ENCODE data around the gene ATP6V0B.

DNA sequence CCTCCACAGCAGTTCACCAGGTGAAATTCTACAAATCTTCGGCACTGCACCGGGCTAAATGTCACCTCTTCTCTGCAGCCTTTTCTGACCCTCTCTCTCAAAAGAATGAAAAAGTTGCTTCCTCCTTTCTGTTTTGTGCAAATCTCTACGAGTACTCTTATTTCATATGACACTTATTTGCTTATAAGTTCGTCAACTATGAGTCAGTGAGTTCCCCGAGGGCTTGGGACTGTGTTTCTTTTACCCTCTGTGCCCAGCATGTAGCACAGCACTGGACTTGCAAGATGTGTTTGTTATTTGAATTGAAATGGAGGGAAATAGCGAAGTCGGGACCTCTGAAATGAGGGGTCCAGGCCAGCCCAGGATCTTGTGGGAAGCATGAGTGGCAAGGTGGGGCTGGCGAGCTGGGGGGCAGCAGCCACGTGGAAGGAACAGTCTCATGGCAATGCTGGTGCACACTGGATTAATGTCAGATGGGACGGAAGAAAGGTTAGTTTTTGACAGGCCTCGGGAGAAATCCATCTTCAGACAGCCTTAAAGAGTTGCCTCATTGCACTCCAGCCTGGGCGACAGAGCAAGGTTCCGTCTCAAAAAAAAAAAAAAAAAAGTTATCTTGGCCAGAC is 50.3 kb downstream of the ATP6V0B start:
- TF ChIP-seq EZH2 (IDR thresholded peaks at IDR 0.05; ENCODE audit: borderline replicate concordance, insufficient read depth, low read length, poor library complexity, severe bottlenecking), result no peak
- TF ChIP-seq, protein P1, sequence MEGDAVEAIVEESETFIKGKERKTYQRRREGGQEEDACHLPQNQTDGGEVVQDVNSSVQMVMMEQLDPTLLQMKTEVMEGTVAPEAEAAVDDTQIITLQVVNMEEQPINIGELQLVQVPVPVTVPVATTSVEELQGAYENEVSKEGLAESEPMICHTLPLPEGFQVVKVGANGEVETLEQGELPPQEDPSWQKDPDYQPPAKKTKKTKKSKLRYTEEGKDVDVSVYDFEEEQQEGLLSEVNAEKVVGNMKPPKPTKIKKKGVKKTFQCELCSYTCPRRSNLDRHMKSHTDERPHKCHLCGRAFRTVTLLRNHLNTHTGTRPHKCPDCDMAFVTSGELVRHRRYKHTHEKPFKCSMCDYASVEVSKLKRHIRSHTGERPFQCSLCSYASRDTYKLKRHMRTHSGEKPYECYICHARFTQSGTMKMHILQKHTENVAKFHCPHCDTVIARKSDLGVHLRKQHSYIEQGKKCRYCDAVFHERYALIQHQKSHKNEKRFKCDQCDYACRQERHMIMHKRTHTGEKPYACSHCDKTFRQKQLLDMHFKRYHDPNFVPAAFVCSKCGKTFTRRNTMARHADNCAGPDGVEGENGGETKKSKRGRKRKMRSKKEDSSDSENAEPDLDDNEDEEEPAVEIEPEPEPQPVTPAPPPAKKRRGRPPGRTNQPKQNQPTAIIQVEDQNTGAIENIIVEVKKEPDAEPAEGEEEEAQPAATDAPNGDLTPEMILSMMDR (IDR thresholded peaks at IDR 0.05; ENCODE audit: poor library complexity, severe bottlenecking), result no peak
- TF ChIP-seq SMC3 (conservative IDR thresholded peaks at IDR 0.05; ENCODE audit: poor library complexity), result no peak
- no peak for TF ChIP-seq TAF1 (IDR thresholded peaks at IDR 0.05; ENCODE audit: low read depth)
- no peak for TF ChIP-seq POLR2AphosphoS5 (IDR thresholded peaks at IDR 0.05)

All from neural cell (in vitro differentiated cells).